Hepatocyte (in vitro differentiated cells): ENCODE results near the gene SHTN1. TPM values are rescaled to one million over a fixed set of nuclear protein-coding genes. Genes with fewer than 3 reads are reported as not detected.

Experiments used
- DNase-seq: peaks from one replicate; pipeline ENCODE4 v3.0.0-alpha.2; 2016; ENCODE audit warnings: low spot score
- H2AFZ ChIP-seq: fragments of 200-600 bp; sonication (generic); 2 replicates; pipeline ENCODE4 v1.6.0; 2016; ENCODE audit warnings: antibody characterized with exemption, mild to moderate bottlenecking
- H3K27ac ChIP-seq: fragments of 200-600 bp; sonication (generic); 2 replicates; pipeline ENCODE4 v1.5.1; 2016; ENCODE audit warnings: mild to moderate bottlenecking
- H3K27me3 ChIP-seq: fragments of 200-600 bp; sonication (generic); 2 replicates; pipeline ENCODE4 v1.6.1; 2016
- H3K36me3 ChIP-seq: fragments of 200-600 bp; sonication (generic); replicated peaks from 2 replicates; pipeline ENCODE4 v1.5.1; 2016; ENCODE audit warnings: low read depth; ENCODE audit not compliant: insufficient read depth
- H3K4me1 ChIP-seq: fragments of 200-600 bp; sonication (generic); 2 replicates; pipeline ENCODE4 v1.5.1; 2016; ENCODE audit warnings: mild to moderate bottlenecking, moderate library complexity; ENCODE audit not compliant: insufficient read depth
- H3K4me2 ChIP-seq: fragments of 200-600 bp; sonication (generic); 2 replicates; pipeline ENCODE4 v1.6.0; 2016
- H3K4me3 ChIP-seq: fragments of 200-600 bp; sonication (generic); 2 replicates; pipeline ENCODE4 v1.5.1; 2016; ENCODE audit warnings: mild to moderate bottlenecking
- H3K79me2 ChIP-seq: fragments of 200-600 bp; sonication (generic); 2 replicates; pipeline ENCODE4 v1.6.0; 2017; ENCODE audit warnings: mild to moderate bottlenecking
- H3K9me2 ChIP-seq: fragments of 200-600 bp; sonication (generic); replicated peaks from 2 replicates; pipeline ENCODE4 v1.6.0; 2017; ENCODE audit warnings: mild to moderate bottlenecking; ENCODE audit not compliant: insufficient read depth
- H3K9me3 ChIP-seq: fragments of 200-600 bp; sonication (generic); 2 replicates; pipeline ENCODE4 v1.5.1; 2016; ENCODE audit warnings: low read depth, mild to moderate bottlenecking
- H4K20me1 ChIP-seq: fragments of 200-600 bp; sonication (generic); 2 replicates; pipeline ENCODE4 v1.6.0; 2016; ENCODE audit warnings: mild to moderate bottlenecking; ENCODE audit not compliant: insufficient read depth, poor library complexity, severe bottlenecking
- EZH2 ChIP-seq: fragments of 200-600 bp; sonication (generic); IDR thresholded peaks from 2 replicates; pipeline ENCODE4 v1.6.1; 2016; ENCODE audit warnings: antibody characterized with exemption, mild to moderate bottlenecking, borderline replicate concordance
- EZH2phosphoT487 ChIP-seq: fragments of 200-600 bp; sonication (generic); IDR thresholded peaks from one replicate; pipeline ENCODE4 v1.6.1; 2018; ENCODE audit warnings: antibody characterized with exemption, mild to moderate bottlenecking, low read depth, moderate library complexity; ENCODE audit not compliant: unreplicated experiment, severe bottlenecking
- WGBS: methylation state at CpG from one replicate; pipeline ENCODE4 v1.1.6; 2016; ENCODE audit warnings: low lambda C conversion rate; ENCODE audit errors: missing lambda C conversion rate; 5-methylcytosine and 5-hydroxymethylcytosine counted together
- polyA plus RNA-seq: library from polyadenylated mRNA; unstranded; fragments of >200 nt; fragmentation: Nextera tagmentation; extraction: Ambion mirVana; gene quantifications from 2 replicates; pipeline ENCODE4 v1.2.1, GENCODE V29; 2016
- total RNA-seq: library from RNA; depleted of rRNA; stranded (reverse); fragments of >200 nt; gene quantifications from 2 replicates; pipeline ENCODE4 v1.2.3, GENCODE V29; 2014
- TF ChIP-seq, protein P1 (sequence below): fragments of 200-600 bp; sonication (generic); IDR thresholded peaks from 2 replicates; pipeline ENCODE4 v1.5.1; 2016; ENCODE audit warnings: antibody characterized with exemption, mild to moderate bottlenecking; ENCODE audit not compliant: poor library complexity

SHTN1 gene
- total and polyA plus RNA-seq, 2 experiments from 2014 or later: 15.6 to 27.7 TPM

DNA sequence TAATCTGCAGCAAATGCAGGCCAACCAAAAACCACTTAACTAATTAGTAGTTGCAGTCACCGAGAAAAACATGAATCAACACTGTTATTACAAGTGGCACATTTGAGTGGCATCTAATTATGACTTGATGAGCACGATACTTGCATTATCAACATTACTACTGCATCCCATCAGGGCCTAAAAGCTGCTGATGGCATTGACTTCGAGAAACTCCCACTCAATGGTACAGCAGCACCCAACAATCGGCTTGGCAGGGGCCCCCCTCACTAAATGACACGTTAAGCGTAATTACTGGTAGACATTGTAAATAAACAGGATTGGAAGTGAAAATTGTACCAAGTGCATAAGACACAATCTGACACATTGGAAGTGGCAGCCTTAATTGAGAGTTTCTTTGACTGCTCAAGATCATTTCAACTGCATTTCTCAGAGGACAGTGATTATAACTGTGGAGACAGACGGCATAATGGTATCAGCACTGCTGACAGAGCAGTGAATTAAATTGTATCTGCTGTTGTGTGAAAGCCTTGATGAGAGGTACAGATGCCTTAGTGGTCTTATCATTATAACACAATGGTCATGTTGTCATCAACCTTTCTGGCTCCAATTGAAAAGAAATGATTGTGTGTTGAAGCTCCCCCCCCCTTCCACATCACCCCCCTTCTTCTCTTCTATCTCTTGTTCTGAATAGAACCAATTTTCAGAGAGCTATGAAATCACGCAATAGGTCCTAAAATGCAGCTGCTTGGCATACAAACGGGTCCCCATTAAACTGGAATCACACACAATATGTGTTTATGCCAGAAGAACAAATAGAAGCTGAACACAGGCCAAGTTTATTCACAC lies 43.4 kb downstream of the SHTN1 start:
- no peaks in the 10 kb centered on the region for H3K4me1 ChIP-seq
- no peaks in the 10 kb centered on the region for H4K20me1 ChIP-seq
- H3K4me3 ChIP-seq: no peak overlapping the region
- H2AFZ ChIP-seq: no peak overlapping the region
- no peaks in the 10 kb centered on the region for H3K9me3 ChIP-seq
- H3K27ac ChIP-seq: no peak overlapping the region
- H3K4me2 ChIP-seq: no peak overlapping the region
- no peaks in the 10 kb centered on the region for H3K79me2 ChIP-seq
- TF ChIP-seq, protein P1, sequence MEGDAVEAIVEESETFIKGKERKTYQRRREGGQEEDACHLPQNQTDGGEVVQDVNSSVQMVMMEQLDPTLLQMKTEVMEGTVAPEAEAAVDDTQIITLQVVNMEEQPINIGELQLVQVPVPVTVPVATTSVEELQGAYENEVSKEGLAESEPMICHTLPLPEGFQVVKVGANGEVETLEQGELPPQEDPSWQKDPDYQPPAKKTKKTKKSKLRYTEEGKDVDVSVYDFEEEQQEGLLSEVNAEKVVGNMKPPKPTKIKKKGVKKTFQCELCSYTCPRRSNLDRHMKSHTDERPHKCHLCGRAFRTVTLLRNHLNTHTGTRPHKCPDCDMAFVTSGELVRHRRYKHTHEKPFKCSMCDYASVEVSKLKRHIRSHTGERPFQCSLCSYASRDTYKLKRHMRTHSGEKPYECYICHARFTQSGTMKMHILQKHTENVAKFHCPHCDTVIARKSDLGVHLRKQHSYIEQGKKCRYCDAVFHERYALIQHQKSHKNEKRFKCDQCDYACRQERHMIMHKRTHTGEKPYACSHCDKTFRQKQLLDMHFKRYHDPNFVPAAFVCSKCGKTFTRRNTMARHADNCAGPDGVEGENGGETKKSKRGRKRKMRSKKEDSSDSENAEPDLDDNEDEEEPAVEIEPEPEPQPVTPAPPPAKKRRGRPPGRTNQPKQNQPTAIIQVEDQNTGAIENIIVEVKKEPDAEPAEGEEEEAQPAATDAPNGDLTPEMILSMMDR: no peak
- TF ChIP-seq EZH2phosphoT487 (no peak), EZH2 (no peak)
- H3K27me3 ChIP-seq: no peaks in the 10 kb centered on the region
- WGBS: 87% methylated on average over 9 of the region's 9 CpGs
- H3K9me2 ChIP-seq: no peaks in the 10 kb centered on the region
- DNase-seq: no peak
- H3K36me3 ChIP-seq: no peaks in the 10 kb centered on the region

DNA sequence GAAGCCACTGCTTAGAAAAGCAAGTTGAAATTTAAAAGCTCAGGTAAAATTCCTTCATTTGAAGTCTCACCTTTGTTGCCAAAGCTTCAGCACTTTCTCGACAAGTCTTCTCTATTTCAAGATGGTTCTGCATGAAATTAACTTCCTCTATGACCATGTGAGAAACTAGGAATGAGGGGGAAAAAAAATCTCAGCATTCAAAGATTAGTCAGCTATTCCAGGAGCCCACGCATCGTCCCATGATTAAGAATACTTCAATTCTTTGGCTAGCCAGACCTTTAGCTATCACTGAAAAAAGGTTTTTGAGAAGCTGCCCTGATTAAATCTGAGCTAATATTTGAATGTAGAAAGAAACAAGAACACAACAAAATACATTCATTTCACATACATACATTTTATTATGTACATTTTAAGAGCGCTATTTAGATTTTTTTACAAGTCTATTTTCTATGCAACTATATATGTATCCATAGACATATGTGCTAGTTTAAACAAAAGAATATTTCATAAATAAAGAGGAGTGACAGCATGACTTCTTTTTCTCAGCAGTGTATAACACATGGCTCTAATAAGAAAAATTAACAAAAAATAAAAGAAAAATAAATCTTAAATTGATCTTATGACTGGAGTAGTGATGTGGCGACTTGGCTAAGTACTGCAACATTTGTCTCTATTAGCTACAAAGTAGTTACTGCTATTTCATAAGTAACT lies 44.8 kb downstream of the SHTN1 start:
- Histone ChIP-seq H3K36me3 (no peaks in the 10 kb centered on the region), H3K9me3 (no peaks in the 10 kb centered on the region), H4K20me1 (no peaks in the 10 kb centered on the region), H3K79me2 (no peaks in the 10 kb centered on the region), H3K4me2 (no peak overlapping the region), H3K4me3 (no peak overlapping the region), H2AFZ (no peak overlapping the region), H3K4me1 (no peaks in the 10 kb centered on the region), H3K27me3 (no peaks in the 10 kb centered on the region), H3K27ac (no peak overlapping the region), H3K9me2 (no peaks in the 10 kb centered on the region)
- DNase-seq: no peak
- whole genome bisulfite sequencing: 92% methylated on average over 5 of the region's 5 CpGs
- TF ChIP-seq, protein P1: no peak
- TF ChIP-seq EZH2: no peak
- TF ChIP-seq EZH2phosphoT487: no peak

DNA sequence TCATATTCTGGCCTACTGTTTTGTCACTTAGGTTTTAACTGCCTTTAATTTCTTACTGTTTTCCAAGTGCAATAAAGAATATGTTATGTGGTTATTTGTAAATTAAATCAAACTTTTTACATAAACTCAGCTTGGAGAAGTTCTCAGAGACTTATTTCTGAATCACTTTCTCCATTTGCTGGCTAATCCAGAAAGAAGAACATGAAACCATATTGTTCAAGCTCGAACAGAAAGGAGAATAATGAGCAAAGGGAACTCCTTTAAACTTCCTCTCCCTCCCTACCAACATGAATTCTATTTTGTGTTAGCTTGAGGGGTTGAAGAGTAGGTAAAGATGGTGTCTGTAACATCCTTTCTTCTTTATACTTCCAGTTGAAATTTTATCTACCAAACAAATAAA lies 52.3 kb downstream of the SHTN1 start:
- no peak overlapping the region for H2AFZ ChIP-seq
- no peaks in the 10 kb centered on the region for H3K79me2 ChIP-seq
- H3K27ac ChIP-seq: no peak overlapping the region
- H3K9me2 ChIP-seq: no peaks in the 10 kb centered on the region
- no peak overlapping the region for H3K4me2 ChIP-seq
- no peaks in the 10 kb centered on the region for H4K20me1 ChIP-seq
- no peak for DNase-seq
- H3K4me3 ChIP-seq: no peak overlapping the region
- peaks cover 4% of the 10 kb centered on the region for H3K4me1 ChIP-seq
- no peaks in the 10 kb centered on the region for H3K9me3 ChIP-seq
- no peaks in the 10 kb centered on the region for H3K36me3 ChIP-seq
- no peaks in the 10 kb centered on the region for H3K27me3 ChIP-seq
- WGBS: 85% methylated on average over 1 of the region's 1 CpG
- TF ChIP-seq, protein P1: no peak
- TF ChIP-seq EZH2phosphoT487 (no peak), EZH2 (no peak)
